Body of pancreas (tissue), 4 donors: Measurements from ENCODE around the gene WFDC9.

Experiments used
- POLR2A ChIP-seq, 3 donors: fragments of 450-650 bp; IDR thresholded peaks; one replicate each; pipeline ENCODE4 v1.6.1; 2016; ENCODE audit warnings: antibody characterized with exemption in 3 of 3, mild to moderate bottlenecking in 2 of 3
- TF ChIP-seq, protein P1 (sequence below), 7 experiments: fragments of 450-650 bp in 4 of 7; fragments of 200-600 bp in 3 of 7; sonication (generic) in 3 of 7; IDR thresholded peaks; one replicate each; pipeline ENCODE4 v1.5.1; 2016 to 2019; ENCODE audit warnings: antibody characterized with exemption in 7 of 7

DNA sequence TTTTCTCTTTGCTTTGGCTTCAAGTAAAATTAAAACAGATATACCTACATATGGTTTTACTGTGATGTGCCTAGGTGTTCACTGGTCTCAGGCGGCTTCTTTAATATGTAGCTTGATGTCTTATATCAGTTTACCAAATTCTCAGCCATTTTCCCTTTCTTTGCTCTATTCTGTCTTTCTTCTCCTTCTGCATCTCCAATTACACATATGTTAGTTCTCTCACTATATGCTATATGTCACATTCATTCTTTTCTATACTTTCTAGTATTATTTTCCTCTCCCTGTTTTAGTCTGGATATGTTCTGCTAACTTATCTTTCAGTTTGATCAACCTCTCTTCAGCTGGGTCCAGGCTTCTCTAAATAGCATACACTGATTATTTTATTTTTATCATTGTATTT, 37.6 kb downstream of the WFDC9 start:
- TF ChIP-seq, protein P1, sequence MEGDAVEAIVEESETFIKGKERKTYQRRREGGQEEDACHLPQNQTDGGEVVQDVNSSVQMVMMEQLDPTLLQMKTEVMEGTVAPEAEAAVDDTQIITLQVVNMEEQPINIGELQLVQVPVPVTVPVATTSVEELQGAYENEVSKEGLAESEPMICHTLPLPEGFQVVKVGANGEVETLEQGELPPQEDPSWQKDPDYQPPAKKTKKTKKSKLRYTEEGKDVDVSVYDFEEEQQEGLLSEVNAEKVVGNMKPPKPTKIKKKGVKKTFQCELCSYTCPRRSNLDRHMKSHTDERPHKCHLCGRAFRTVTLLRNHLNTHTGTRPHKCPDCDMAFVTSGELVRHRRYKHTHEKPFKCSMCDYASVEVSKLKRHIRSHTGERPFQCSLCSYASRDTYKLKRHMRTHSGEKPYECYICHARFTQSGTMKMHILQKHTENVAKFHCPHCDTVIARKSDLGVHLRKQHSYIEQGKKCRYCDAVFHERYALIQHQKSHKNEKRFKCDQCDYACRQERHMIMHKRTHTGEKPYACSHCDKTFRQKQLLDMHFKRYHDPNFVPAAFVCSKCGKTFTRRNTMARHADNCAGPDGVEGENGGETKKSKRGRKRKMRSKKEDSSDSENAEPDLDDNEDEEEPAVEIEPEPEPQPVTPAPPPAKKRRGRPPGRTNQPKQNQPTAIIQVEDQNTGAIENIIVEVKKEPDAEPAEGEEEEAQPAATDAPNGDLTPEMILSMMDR (IDR thresholded peaks at IDR 0.05) = no peak
- TF ChIP-seq POLR2A (IDR thresholded peaks at IDR 0.05) = no peak
